Astrocyte of the cerebellum (primary cell): ENCODE data around the gene CEPT1.

ENCODE experiments used
- DNase-seq: peaks from one replicate; pipeline ENCODE4 v3.0.0-alpha.2; 2011; ENCODE audit warnings: low read depth
- H3K4me3 ChIP-seq: 2 replicates; pipeline ENCODE4 v1.5.1; 2011; ENCODE audit warnings: mild to moderate bottlenecking, low read depth, low read length, moderate library complexity
- CTCF ChIP-seq: IDR thresholded peaks from 2 replicates; pipeline ENCODE4 v1.5.1; 2012; ENCODE audit warnings: low read length, low read depth, moderate library complexity, mild to moderate bottlenecking; ENCODE audit errors: missing control alignments
- in situ Hi-C: cut with HindIII; loops from 2 replicates; pipeline ENCODE4 v1.10.0; 2017; ENCODE audit warnings: low sequenced_read_pairs

CEPT1 gene

GRCh38 chr1:111218701-111219556 lies 78.9 kb downstream of the CEPT1 start:
- H3K4me3 ChIP-seq, result no peak overlapping the region
- no peak for DNase-seq
- TF ChIP-seq CTCF, result no peak
- in situ Hi-C loops, result loop anchor here (25.0 kb wide), 1 partner anchor 543 kb away; the partner anchor contains the start of gene DDX20

- no peak overlapping the region for H3K4me3 ChIP-seq
- no peak for TF ChIP-seq CTCF
- in situ Hi-C loops, result loop anchor here (25.0 kb wide), 1 partner anchor 543 kb away; the partner anchor contains the start of gene DDX20
- DNase-seq, result no peak
Measured at GRCh38 chr1:111219557-111220286, 79.7 kb downstream of the CEPT1 start.

GRCh38 chr1:111220302-111220890 lies 80.4 kb downstream of the CEPT1 start:
- in situ Hi-C loops, result loop anchor here (25.0 kb wide), 1 partner anchor 542 kb away; the partner anchor contains the start of gene DDX20
- no peak overlapping the region for H3K4me3 ChIP-seq
- no peak for DNase-seq
- no peak for TF ChIP-seq CTCF

GRCh38 chr1:111221276-111221632 lies 81.2 kb downstream of the CEPT1 start:
- DNase-seq, result no peak
- no peak overlapping the region for H3K4me3 ChIP-seq
- TF ChIP-seq CTCF, result no peak
- in situ Hi-C loops, result loop anchor here (25.0 kb wide), 1 partner anchor 541 kb away; the partner anchor contains the start of gene DDX20

GRCh38 chr1:111221633-111222291 lies 81.7 kb downstream of the CEPT1 start:
- DNase-seq, result no peak
- no peak for TF ChIP-seq CTCF
- H3K4me3 ChIP-seq, result no peak overlapping the region
- in situ Hi-C loops, result loop anchor here (25.0 kb wide), 1 partner anchor 541 kb away; the partner anchor contains the start of gene DDX20
